ENCODE data around the gene CDH23. TPM values are rescaled to one million over a fixed set of nuclear protein-coding genes. Genes with fewer than 3 reads are reported as not detected.

The CDH23 gene
- total and polyA plus RNA-seq, 9 of the 15 experiments (the other 6 are each of a cell fraction or from before 2014, with no cell fraction given) = 0.18 to 1.2 (median 0.47) TPM

- Histone ChIP-seq H3K4me2 (ENCODE audit: insufficient read depth, low read length) (no peak overlapping the region), H3K9ac (ENCODE audit: insufficient read depth in 1 of 2, low read depth in 2 of 2, low read length in 2 of 2) (no peak overlapping the region), H2AFZ (ENCODE audit: low read depth, low read length) (no peak overlapping the region), H3K9me3 (replicated peaks; ENCODE audit: control insufficient read depth, insufficient read depth, low read depth, low read length) (no peaks in the 10 kb centered on the region), H3K9me1 (ENCODE audit: control insufficient read depth, insufficient read depth, low read length) (no peaks in the 10 kb centered on the region), H3K79me2 (ENCODE audit: control insufficient read depth, insufficient read depth, low read length) (no peaks in the 10 kb centered on the region), H3K27ac (ENCODE audit: extremely low read depth, low read depth, low read length) (no peak overlapping the region), H4K20me1 (replicated peaks; ENCODE audit: control insufficient read depth, insufficient read depth, low read length) (no peaks in the 10 kb centered on the region; the same call in 1 of the 2 replicates), H3K4me3 (no peak overlapping the region), H3K36me3 (ENCODE audit: control insufficient read depth, insufficient read depth, low read length) (no peaks in the 10 kb centered on the region), H3K27me3 (ENCODE audit: control insufficient read depth in 2 of 2, insufficient read depth in 2 of 2, low read length in 2 of 2) (peaks cover 9 to 15% of the 10 kb centered on the region in 2 experiments; a peak in 3 of 5 replicates), H3K4me1 (replicated peaks in 1 of 2; ENCODE audit: control insufficient read depth in 2 of 2, insufficient read depth in 2 of 2, low read length in 2 of 2) (no peaks in the 10 kb centered on the region)
- ChIA-PET CTCF (ENCODE audit: low intra/inter-chr PET ratio) (no interaction called here), POLR2A (interaction anchor here (0.8 kb wide), 1 partner anchor 21 kb away, joined by 3 read pairs; no protein-coding TSS in a partner anchor)
- ATAC-seq = no peak
- intact Hi-C loops (cut with micrococcal nuclease) (no loop called here), in situ Hi-C loops (cut with MboI) (no loop called here)
- FAIRE-seq = no peak
- TF ChIP-seq POU5F1 (IDR thresholded peaks at IDR 0.05; ENCODE audit: borderline replicate concordance, low read depth, low read length, partially characterized antibody) (no peak), ZC3H8 (IDR thresholded peaks at IDR 0.05) (no peak), ZNF232 (CRISPR knock-in tag; IDR thresholded peaks at IDR 0.05) (no peak), SMARCB1 (IDR thresholded peaks at IDR 0.05; ENCODE audit: insufficient read length, low read depth) (no peak)
- DNase-seq (ENCODE audit: extremely low read depth in 1 of 4, low spot score in 3 of 4) = no peak
- no TSS peak for BruUV-seq (replicated peaks)
Observed at GRCh38 chr10:71419002-71419540, 22.4 kb downstream of the CDH23 start.

GRCh38 chr10:71419750-71420149 is 23.0 kb downstream of the CDH23 start:
- Histone ChIP-seq H4K20me1 (replicated peaks; ENCODE audit: control insufficient read depth, insufficient read depth, low read length) (peaks cover 4% of the 10 kb centered on the region; the same call in 1 of the 2 replicates), H2AFZ (ENCODE audit: low read depth, low read length) (no peak overlapping the region), H3K79me2 (ENCODE audit: control insufficient read depth, insufficient read depth, low read length) (no peaks in the 10 kb centered on the region), H3K36me3 (ENCODE audit: control insufficient read depth, insufficient read depth, low read length) (no peaks in the 10 kb centered on the region), H3K4me2 (ENCODE audit: insufficient read depth, low read length) (no peak overlapping the region), H3K9me1 (ENCODE audit: control insufficient read depth, insufficient read depth, low read length) (no peaks in the 10 kb centered on the region), H3K9me3 (replicated peaks; ENCODE audit: control insufficient read depth, insufficient read depth, low read depth, low read length) (no peaks in the 10 kb centered on the region), H3K4me1 (replicated peaks in 1 of 2; ENCODE audit: control insufficient read depth in 2 of 2, insufficient read depth in 2 of 2, low read length in 2 of 2) (no peaks in the 10 kb centered on the region), H3K27me3 (ENCODE audit: control insufficient read depth in 2 of 2, insufficient read depth in 2 of 2, low read length in 2 of 2) (peaks cover 14 to 21% of the 10 kb centered on the region in 2 experiments; a peak in 4 of 5 replicates), H3K4me3 (no peak overlapping the region), H3K9ac (ENCODE audit: insufficient read depth in 1 of 2, low read depth in 2 of 2, low read length in 2 of 2) (no peak overlapping the region), H3K27ac (ENCODE audit: extremely low read depth, low read depth, low read length) (no peak overlapping the region)
- intact Hi-C loops (cut with micrococcal nuclease) (no loop called here), in situ Hi-C loops (cut with MboI) (no loop called here)
- WGBS (ENCODE audit: insufficient coverage, low coverage, missing lambda C conversion rate) = 0% methylated on average over 2 of the region's 2 CpGs
- FAIRE-seq (no peak), DNase-seq (ENCODE audit: extremely low read depth in 1 of 4, low spot score in 3 of 4) (no peak), ATAC-seq (no peak)
- POLR2A ChIA-PET = no interaction called here
- no peak for TF ChIP-seq PHF20 (IDR thresholded peaks at IDR 0.05; ENCODE audit: partially characterized antibody)
- no peak for TF ChIP-seq E2F8 (IDR thresholded peaks at IDR 0.05; ENCODE audit: low read depth, partially characterized antibody)
- no peak for TF ChIP-seq ZBTB17 (CRISPR knock-in tag; IDR thresholded peaks at IDR 0.05)
- no peak for TF ChIP-seq OTX1 (CRISPR knock-in tag; IDR thresholded peaks at IDR 0.05)
- TF ChIP-seq ZKSCAN8 (CRISPR knock-in tag; IDR thresholded peaks at IDR 0.05) = no peak
- TF ChIP-seq ZNF121 (CRISPR knock-in tag; conservative IDR thresholded peaks at IDR 0.05) = no peak
- TF ChIP-seq NFE2L1 (tag; IDR thresholded peaks at IDR 0.05; ENCODE audit: borderline replicate concordance, low read depth) = no peak
- TF ChIP-seq ZNF263 (CRISPR knock-in tag; IDR thresholded peaks at IDR 0.05; ENCODE audit: borderline replicate concordance) = no peak
- TF ChIP-seq RHOXF2B (CRISPR knock-in tag; conservative IDR thresholded peaks at IDR 0.05) = no peak
- TF ChIP-seq ARHGAP35 (IDR thresholded peaks at IDR 0.05; ENCODE audit: partially characterized antibody) = no peak
- no peak for TF ChIP-seq EP300 (IDR thresholded peaks at IDR 0.05; ENCODE audit: low read length)
- CTCF ChIA-PET (ENCODE audit: low intra/inter-chr PET ratio) = no interaction called here
- no TSS peak for BruUV-seq (replicated peaks)
